ENCODE data around the gene AATK.

AATK gene

DNA sequence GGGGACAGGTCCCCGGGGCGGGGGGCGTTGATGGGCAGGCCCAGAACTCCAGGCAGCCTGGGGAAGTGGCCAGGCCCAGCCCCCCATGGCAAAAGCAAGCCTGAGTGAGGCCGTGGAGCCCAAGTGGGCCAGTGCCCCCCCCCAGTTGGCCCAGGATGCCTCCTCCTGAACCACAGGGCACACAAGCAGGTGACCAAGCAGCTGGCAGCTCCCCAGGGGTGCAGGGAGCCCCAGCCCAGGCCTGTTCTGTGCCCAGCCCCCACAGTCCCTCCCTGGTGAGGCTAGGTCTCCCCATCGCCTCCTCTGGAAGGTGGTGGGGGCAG, 38.9 kb downstream of the AATK start:
- H3K27me3 ChIP-seq (ENCODE audit: insufficient read depth, poor library complexity, severe bottlenecking) = peaks cover 3% of the 10 kb centered on the region
- no peaks in the 10 kb centered on the region for H3K9me3 ChIP-seq (ENCODE audit: severe bottlenecking)
- no peak overlapping the region for H3K27ac ChIP-seq (ENCODE audit: poor library complexity, severe bottlenecking)
- DNase-seq (ENCODE audit: low spot score) (no peak), ATAC-seq (ENCODE audit: low read depth) (no peak)
- H3K4me3 ChIP-seq (ENCODE audit: severe bottlenecking) = no peak overlapping the region
- no peaks in the 10 kb centered on the region for H3K4me1 ChIP-seq (ENCODE audit: insufficient read depth, poor library complexity, severe bottlenecking)
- TF ChIP-seq, protein P1, sequence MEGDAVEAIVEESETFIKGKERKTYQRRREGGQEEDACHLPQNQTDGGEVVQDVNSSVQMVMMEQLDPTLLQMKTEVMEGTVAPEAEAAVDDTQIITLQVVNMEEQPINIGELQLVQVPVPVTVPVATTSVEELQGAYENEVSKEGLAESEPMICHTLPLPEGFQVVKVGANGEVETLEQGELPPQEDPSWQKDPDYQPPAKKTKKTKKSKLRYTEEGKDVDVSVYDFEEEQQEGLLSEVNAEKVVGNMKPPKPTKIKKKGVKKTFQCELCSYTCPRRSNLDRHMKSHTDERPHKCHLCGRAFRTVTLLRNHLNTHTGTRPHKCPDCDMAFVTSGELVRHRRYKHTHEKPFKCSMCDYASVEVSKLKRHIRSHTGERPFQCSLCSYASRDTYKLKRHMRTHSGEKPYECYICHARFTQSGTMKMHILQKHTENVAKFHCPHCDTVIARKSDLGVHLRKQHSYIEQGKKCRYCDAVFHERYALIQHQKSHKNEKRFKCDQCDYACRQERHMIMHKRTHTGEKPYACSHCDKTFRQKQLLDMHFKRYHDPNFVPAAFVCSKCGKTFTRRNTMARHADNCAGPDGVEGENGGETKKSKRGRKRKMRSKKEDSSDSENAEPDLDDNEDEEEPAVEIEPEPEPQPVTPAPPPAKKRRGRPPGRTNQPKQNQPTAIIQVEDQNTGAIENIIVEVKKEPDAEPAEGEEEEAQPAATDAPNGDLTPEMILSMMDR (IDR thresholded peaks at IDR 0.05; ENCODE audit: poor library complexity, severe bottlenecking) = no peak
- no peaks in the 10 kb centered on the region for H3K36me3 ChIP-seq (ENCODE audit: low read depth)

DNA sequence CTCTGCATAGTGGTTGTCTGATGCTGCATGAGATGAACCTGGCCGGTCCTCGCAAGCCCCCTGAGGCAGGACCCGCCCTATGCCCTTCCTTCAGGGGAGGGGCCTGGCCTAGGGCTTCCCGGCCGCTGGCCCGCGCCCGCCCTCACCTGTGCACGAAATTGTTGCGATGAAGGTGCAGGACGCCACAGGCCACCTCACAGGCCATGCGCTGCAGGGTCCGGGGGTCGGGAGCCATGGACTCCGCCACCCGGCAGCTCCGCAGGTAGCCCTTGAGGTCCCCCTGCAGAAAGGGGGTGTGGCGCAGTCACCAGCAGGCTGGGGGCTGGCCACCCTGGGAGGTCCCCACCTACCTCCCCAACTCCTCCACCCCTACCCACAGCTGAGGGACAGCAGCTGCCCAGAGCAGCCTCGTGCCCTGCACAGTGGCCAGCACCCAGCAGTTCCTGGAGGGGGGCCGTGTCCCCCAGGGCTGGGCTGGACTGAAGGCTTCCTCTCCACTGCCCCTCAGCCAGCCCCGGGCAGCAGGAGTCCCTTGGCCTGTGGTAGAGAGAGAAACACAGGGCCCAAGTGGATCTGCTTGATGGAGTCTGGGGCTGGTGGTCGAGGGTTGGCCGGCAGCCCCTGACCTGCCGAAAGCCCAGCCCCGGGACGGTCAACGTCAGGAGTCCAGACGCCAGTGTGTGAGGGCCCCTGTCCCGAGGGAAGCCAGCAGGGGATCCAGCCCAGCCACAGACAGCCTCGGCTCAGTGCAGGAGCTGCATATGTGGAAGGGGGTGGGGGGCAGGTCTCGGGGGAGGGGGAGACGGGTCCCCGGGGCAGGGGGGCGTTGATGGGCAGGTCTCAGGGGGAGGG, 39.5 kb downstream of the AATK start:
- H3K4me1 ChIP-seq (ENCODE audit: insufficient read depth, poor library complexity, severe bottlenecking) = no peaks in the 10 kb centered on the region
- H3K27me3 ChIP-seq (ENCODE audit: insufficient read depth, poor library complexity, severe bottlenecking) = peaks cover 7% of the 10 kb centered on the region
- no peaks in the 10 kb centered on the region for H3K9me3 ChIP-seq (ENCODE audit: severe bottlenecking)
- TF ChIP-seq, protein P1 (IDR thresholded peaks at IDR 0.05; ENCODE audit: poor library complexity, severe bottlenecking) = no peak
- H3K27ac ChIP-seq (ENCODE audit: poor library complexity, severe bottlenecking) = no peak overlapping the region
- no peaks in the 10 kb centered on the region for H3K36me3 ChIP-seq (ENCODE audit: low read depth)
- ATAC-seq (ENCODE audit: low read depth) = no peak
- DNase-seq (ENCODE audit: low spot score) = no peak
- H3K4me3 ChIP-seq (ENCODE audit: severe bottlenecking) = no peak overlapping the region

DNA sequence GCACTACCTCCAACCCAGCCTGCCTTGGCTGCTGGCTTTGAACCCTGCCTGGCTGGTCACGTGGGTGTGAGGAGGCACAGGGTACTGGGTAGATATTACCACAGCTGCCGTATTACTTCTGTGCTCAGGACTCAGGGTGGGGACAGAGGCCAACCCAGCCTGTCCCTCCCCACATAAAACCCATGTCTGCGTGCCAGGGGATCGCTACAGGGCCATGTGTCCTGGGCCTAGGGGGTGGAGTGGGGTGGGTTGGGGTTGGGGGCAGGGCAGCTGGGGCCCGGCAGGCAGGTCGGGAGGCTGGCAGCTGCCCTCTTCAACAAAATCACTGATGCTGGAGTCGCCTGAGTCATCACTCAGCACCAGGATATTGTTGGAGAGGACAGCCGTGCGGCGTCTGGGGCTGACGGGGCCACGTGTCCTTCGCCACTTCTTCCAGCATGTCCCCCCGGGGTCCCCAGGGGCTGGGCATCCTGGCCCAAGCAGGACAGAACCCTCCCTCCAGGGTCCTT, 40.4 kb downstream of the AATK start:
- ATAC-seq (ENCODE audit: low read depth) = no peak
- H3K27ac ChIP-seq (ENCODE audit: poor library complexity, severe bottlenecking) = no peak overlapping the region
- H3K36me3 ChIP-seq (ENCODE audit: low read depth) = no peaks in the 10 kb centered on the region
- DNase-seq (ENCODE audit: low spot score) = no peak
- H3K27me3 ChIP-seq (ENCODE audit: insufficient read depth, poor library complexity, severe bottlenecking) = peaks cover 11% of the 10 kb centered on the region
- no peak overlapping the region for H3K4me3 ChIP-seq (ENCODE audit: severe bottlenecking)
- H3K9me3 ChIP-seq (ENCODE audit: severe bottlenecking) = no peaks in the 10 kb centered on the region
- H3K4me1 ChIP-seq (ENCODE audit: insufficient read depth, poor library complexity, severe bottlenecking) = no peaks in the 10 kb centered on the region
- TF ChIP-seq, protein P1 (IDR thresholded peaks at IDR 0.05; ENCODE audit: poor library complexity, severe bottlenecking) = no peak

DNA sequence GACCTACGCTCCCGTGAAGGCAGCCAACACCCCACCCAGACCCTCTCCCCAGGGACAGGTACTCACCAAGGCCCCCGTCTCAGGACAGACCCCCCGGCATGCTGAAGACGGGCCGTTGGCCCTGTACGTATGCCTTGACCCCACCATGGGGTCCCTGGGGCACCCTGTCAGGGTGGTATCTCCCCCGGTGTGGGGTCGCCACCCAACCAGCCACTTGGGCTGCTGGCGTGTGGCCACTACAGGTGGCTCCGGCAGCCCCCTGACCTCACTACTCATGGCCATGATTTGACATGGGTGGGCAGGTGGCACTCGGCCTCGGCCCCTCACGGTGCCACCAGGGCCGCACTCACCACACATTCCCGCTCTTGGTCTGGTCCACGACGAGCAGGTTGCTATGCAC, 41.6 kb downstream of the AATK start:
- no peak for ATAC-seq (ENCODE audit: low read depth)

More for the DNA sequence above, 41.6 kb downstream of the AATK start:
- H3K27ac ChIP-seq (ENCODE audit: poor library complexity, severe bottlenecking) = no peak overlapping the region
- H3K36me3 ChIP-seq (ENCODE audit: low read depth) = no peaks in the 10 kb centered on the region
- DNase-seq (ENCODE audit: low spot score) = no peak
- peaks cover 11% of the 10 kb centered on the region for H3K27me3 ChIP-seq (ENCODE audit: insufficient read depth, poor library complexity, severe bottlenecking)
- TF ChIP-seq, protein P1 (IDR thresholded peaks at IDR 0.05; ENCODE audit: poor library complexity, severe bottlenecking) = no peak
- no peaks in the 10 kb centered on the region for H3K4me1 ChIP-seq (ENCODE audit: insufficient read depth, poor library complexity, severe bottlenecking)
- H3K4me3 ChIP-seq (ENCODE audit: severe bottlenecking) = no peak overlapping the region
- no peaks in the 10 kb centered on the region for H3K9me3 ChIP-seq (ENCODE audit: severe bottlenecking)
